ENCODE measurements around the gene FLYWCH1.

FLYWCH1 gene

DNA sequence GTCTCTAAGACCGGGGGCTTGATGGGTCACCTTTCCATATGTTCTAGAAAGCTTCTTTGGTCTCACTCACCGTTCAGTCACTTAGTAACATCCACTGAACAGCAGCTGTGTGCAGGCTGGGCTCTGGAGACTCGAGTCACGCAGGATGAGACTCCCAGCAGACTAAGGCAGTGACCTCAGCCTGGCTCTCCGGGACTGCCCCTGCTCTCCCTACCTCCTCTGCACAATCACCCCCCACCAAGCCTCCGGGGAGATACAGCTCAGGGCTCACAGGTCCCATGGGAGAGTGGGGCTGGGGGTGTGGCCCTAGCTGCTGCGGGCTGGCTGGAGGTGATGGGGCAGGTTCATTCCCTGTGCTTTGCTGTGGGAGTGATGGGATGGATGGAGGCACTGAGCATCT is 14.6 kb upstream of the FLYWCH1 start (continued):
- TF ChIP-seq, protein P1, sequence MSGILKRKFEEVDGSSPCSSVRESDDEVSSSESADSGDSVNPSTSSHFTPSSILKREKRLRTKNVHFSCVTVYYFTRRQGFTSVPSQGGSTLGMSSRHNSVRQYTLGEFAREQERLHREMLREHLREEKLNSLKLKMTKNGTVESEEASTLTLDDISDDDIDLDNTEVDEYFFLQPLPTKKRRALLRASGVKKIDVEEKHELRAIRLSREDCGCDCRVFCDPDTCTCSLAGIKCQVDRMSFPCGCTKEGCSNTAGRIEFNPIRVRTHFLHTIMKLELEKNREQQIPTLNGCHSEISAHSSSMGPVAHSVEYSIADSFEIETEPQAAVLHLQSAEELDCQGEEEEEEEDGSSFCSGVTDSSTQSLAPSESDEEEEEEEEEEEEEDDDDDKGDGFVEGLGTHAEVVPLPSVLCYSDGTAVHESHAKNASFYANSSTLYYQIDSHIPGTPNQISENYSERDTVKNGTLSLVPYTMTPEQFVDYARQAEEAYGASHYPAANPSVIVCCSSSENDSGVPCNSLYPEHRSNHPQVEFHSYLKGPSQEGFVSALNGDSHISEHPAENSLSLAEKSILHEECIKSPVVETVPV (CRISPR knock-in tag; IDR thresholded peaks at IDR 0.05): no peak
- no peak for TF ChIP-seq ISL1 (CRISPR knock-in tag; IDR thresholded peaks at IDR 0.05)
- TF ChIP-seq OSR1 (CRISPR knock-in tag; IDR thresholded peaks at IDR 0.05): no peak
- TF ChIP-seq ZFP30 (CRISPR knock-in tag; IDR thresholded peaks at IDR 0.05): no peak
- no peak for TF ChIP-seq TOX (CRISPR knock-in tag; IDR thresholded peaks at IDR 0.05; ENCODE audit: borderline replicate concordance)
- TF ChIP-seq ZNF8 (CRISPR knock-in tag; IDR thresholded peaks at IDR 0.05): no peak
- TF ChIP-seq ZNF565 (CRISPR knock-in tag; conservative IDR thresholded peaks at IDR 0.05; ENCODE audit: low read depth): no peak

DNA sequence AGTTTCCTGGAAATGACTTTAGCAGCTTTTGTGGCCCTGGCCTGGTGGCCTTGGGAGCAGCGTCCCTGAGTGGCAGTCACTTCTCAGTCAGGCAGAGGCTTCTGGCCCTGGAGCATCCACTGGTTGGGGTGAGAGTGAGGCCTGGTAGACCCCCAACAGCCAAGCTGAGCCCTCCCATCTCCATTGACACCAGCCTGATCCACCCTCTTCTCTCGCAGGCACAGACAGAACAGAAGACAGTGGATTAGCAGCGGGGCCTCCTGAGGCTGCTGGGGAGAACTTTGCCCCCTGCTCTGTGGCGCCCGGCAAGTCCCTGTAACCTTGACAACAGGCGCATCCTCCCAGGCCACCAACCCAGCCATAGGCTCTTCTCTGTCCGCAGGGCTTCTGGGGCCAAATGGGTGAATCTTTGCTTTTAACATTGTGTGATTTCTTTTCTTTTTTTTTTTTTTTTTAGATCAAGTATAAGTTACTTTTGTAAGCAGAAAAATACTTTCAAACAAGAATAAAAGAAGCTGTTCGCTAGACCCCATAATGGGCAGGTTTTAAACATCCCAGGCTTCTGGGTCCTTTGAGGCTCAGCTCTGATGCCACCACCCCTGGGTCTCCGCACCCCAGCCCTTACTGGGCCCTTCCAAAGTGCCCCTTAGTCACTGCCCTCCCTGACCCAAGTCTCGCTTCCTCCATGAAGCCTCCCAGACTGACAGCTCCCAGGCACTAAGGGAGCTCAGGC is 12.7 kb upstream of the FLYWCH1 start:
- ATAC-seq: no peak

DNA sequence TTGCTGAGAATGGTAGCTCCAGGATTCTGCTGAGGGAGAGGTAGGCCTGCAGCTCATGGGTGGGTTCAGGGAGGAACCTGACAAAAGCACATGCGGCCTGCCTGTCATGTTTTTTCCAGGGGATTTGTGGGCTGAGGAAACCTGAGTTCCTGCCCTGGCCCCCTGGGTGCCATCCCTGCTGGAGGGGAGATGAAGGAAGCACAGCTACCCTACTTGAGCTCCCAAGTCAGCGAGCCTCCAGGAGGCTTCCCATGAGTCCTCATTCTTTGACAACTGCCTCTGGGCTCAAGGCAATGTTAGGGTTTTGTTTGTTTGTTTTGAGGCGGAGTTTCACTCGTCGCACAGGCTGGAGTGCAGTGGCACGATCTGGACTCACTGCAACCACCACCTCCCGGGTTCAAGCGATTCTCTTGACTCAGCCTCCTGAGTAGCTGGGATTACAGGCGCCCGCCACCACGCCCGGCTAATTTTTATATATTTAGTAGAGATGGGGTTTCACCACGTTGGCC is 12.1 kb upstream of the FLYWCH1 start:
- TF ChIP-seq TCF4 (CRISPR knock-in tag; IDR thresholded peaks at IDR 0.05; ENCODE audit: borderline replicate concordance): no peak
- TF ChIP-seq, protein P2, sequence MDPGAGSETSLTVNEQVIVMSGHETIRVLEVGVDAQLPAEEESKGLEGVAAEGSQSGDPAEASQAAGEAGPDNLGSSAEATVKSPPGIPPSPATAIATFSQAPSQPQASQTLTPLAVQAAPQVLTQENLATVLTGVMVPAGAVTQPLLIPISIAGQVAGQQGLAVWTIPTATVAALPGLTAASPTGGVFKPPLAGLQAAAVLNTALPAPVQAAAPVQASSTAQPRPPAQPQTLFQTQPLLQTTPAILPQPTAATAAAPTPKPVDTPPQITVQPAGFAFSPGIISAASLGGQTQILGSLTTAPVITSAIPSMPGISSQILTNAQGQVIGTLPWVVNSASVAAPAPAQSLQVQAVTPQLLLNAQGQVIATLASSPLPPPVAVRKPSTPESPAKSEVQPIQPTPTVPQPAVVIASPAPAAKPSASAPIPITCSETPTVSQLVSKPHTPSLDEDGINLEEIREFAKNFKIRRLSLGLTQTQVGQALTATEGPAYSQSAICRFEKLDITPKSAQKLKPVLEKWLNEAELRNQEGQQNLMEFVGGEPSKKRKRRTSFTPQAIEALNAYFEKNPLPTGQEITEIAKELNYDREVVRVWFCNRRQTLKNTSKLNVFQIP (CRISPR knock-in tag; IDR thresholded peaks at IDR 0.05; ENCODE audit: borderline replicate concordance, low read depth): no peak
- no peak for ATAC-seq

More for the DNA sequence above, 12.7 kb upstream of the FLYWCH1 start:
- TF ChIP-seq, protein P1 (CRISPR knock-in tag; IDR thresholded peaks at IDR 0.05): no peak
- no peak for TF ChIP-seq CSDC2 (CRISPR knock-in tag; IDR thresholded peaks at IDR 0.05)
- no peak for TF ChIP-seq GLIS3 (CRISPR knock-in tag; IDR thresholded peaks at IDR 0.05)
- TF ChIP-seq, protein P3, sequence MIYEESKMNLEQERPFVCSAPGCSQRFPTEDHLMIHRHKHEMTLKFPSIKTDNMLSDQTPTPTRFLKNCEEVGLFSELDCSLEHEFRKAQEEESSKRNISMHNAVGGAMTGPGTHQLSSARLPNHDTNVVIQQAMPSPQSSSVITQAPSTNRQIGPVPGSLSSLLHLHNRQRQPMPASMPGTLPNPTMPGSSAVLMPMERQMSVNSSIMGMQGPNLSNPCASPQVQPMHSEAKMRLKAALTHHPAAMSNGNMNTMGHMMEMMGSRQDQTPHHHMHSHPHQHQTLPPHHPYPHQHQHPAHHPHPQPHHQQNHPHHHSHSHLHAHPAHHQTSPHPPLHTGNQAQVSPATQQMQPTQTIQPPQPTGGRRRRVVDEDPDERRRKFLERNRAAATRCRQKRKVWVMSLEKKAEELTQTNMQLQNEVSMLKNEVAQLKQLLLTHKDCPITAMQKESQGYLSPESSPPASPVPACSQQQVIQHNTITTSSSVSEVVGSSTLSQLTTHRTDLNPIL (CRISPR knock-in tag; IDR thresholded peaks at IDR 0.05; ENCODE audit: low read depth): no peak
- no peak for TF ChIP-seq ARNTL (CRISPR knock-in tag; IDR thresholded peaks at IDR 0.05; ENCODE audit: borderline replicate concordance, low read depth)
- TF ChIP-seq ISL1 (CRISPR knock-in tag; IDR thresholded peaks at IDR 0.05): no peak
- TF ChIP-seq ZFP30 (CRISPR knock-in tag; IDR thresholded peaks at IDR 0.05): no peak

DNA sequence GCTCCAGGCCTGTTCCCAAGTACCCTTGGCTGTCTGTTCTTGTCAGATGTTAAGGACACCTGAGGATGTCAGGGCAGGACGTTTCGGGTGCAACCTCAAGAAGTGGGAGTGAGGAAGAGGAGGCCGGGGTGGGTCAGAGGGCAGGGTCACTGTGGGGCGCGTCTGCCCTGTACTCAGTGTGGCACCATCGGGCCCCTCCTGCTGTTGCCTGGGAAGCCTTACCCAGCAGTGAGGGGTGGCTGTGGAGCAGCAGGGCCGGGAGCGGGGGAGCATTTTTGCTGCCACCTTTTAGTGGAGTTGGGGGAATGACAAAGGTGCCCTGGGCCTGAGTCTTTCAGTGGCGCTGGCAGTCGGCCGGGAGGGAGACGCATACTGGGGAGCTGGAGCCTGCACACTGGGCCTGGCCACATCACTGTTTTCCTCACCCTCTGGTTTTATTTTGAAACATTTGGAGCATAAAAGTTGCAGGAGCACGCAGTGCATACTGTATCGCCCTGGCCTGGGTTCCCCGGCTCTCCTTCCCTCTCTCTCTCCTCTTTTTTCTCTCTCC is 11.1 kb upstream of the FLYWCH1 start:
- no peak for ATAC-seq

DNA sequence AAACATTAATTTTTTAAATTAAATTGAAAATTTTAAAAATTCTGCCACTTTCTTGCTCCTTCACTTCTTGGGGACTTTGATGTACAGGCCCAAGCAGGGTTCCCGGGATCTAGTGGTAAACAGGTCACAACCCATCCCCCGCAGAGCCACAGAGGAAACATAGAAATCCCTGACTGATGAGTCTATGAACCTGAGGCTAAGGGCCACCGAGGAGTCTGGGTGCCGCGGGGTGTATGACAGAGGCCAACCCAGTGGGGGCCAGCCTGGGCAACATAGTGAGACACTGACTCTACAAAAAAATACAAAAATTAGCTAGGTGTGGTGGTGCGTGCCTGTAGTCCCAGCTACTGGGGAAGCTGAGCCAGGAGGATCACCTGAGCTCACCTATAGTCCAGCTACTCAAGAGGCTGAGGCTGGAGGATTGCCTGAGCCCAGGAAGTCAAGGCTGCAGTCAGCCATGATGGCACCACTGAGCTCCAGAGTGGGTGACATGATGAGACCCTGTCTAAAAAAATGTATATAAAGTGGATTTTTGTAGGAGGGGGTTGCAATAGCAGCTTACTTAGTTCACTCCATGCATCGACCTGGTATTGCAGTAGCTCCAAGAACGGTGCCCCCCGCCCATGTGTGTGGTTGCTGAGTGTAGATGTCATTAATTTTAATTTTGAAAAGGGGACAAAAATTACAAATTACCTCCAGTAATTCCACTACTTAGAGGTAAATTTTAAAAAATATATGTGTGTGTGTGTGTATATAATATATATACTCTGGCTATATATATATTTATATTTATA is 9.2 kb upstream of the FLYWCH1 start:
- ATAC-seq: no peak
- TF ChIP-seq ZFP3 (CRISPR knock-in tag; IDR thresholded peaks at IDR 0.05) (no peak), ZNF70 (CRISPR knock-in tag; IDR thresholded peaks at IDR 0.05) (no peak), ZFP30 (CRISPR knock-in tag; IDR thresholded peaks at IDR 0.05) (no peak), ZNF565 (CRISPR knock-in tag; conservative IDR thresholded peaks at IDR 0.05; ENCODE audit: low read depth) (no peak), ZC3H10 (CRISPR knock-in tag; IDR thresholded peaks at IDR 0.05) (no peak), SNAI2 (CRISPR knock-in tag; IDR thresholded peaks at IDR 0.05) (no peak), ISL1 (CRISPR knock-in tag; IDR thresholded peaks at IDR 0.05) (no peak), ZNF8 (CRISPR knock-in tag; IDR thresholded peaks at IDR 0.05) (no peak), CSDC2 (CRISPR knock-in tag; IDR thresholded peaks at IDR 0.05) (no peak), TOX (CRISPR knock-in tag; IDR thresholded peaks at IDR 0.05; ENCODE audit: borderline replicate concordance) (no peak), TCF4 (CRISPR knock-in tag; IDR thresholded peaks at IDR 0.05; ENCODE audit: borderline replicate concordance) (no peak), ESRRG (CRISPR knock-in tag; IDR thresholded peaks at IDR 0.05) (no peak)
- TF ChIP-seq, protein P4, sequence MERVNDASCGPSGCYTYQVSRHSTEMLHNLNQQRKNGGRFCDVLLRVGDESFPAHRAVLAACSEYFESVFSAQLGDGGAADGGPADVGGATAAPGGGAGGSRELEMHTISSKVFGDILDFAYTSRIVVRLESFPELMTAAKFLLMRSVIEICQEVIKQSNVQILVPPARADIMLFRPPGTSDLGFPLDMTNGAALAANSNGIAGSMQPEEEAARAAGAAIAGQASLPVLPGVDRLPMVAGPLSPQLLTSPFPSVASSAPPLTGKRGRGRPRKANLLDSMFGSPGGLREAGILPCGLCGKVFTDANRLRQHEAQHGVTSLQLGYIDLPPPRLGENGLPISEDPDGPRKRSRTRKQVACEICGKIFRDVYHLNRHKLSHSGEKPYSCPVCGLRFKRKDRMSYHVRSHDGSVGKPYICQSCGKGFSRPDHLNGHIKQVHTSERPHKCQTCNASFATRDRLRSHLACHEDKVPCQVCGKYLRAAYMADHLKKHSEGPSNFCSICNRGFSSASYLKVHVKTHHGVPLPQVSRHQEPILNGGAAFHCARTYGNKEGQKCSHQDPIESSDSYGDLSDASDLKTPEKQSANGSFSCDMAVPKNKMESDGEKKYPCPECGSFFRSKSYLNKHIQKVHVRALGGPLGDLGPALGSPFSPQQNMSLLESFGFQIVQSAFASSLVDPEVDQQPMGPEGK (CRISPR knock-in tag; IDR thresholded peaks at IDR 0.05; ENCODE audit: borderline replicate concordance): no peak
- TF ChIP-seq, protein P1 (CRISPR knock-in tag; IDR thresholded peaks at IDR 0.05): no peak

More for the DNA sequence above, 11.1 kb upstream of the FLYWCH1 start:
- TF ChIP-seq ZNF8 (CRISPR knock-in tag; IDR thresholded peaks at IDR 0.05) (no peak), BACH2 (CRISPR knock-in tag; IDR thresholded peaks at IDR 0.05; ENCODE audit: borderline replicate concordance) (no peak), ARNTL (CRISPR knock-in tag; IDR thresholded peaks at IDR 0.05; ENCODE audit: borderline replicate concordance, low read depth) (no peak), RARB (CRISPR knock-in tag; IDR thresholded peaks at IDR 0.05) (no peak)
